Astrocyte (in vitro differentiated cells and primary cell): Measurements from ENCODE around the gene ARL13B. TPM values are rescaled to one million over a fixed set of nuclear protein-coding genes. Genes with fewer than 3 reads are reported as not detected.

Source experiments
- DNase-seq: peaks from one replicate; pipeline ENCODE4 v3.0.0-alpha.2; 2010; ENCODE audit warnings: low read depth
- FAIRE-seq: peaks from 2 replicates; lab custom pipeline; 2011; peaks lifted over from hg19 to GRCh38; lab: Jason Lieb, UNC
- H2AFZ ChIP-seq: 2 replicates; pipeline ENCODE4 v1.6.0; 2012; ENCODE audit warnings: low read depth, low read length, inconsistent platforms
- H3K27ac ChIP-seq: 2 replicates; pipeline ENCODE4 v1.5.1; 2011; ENCODE audit warnings: low read depth, low read length, inconsistent platforms
- H3K27me3 ChIP-seq: 2 replicates; pipeline ENCODE4 v1.6.0; 2011; ENCODE audit warnings: low read length, inconsistent platforms; ENCODE audit not compliant: insufficient read depth
- H3K36me3 ChIP-seq: 2 replicates; pipeline ENCODE4 v1.5.1; 2011; ENCODE audit warnings: low read length, inconsistent platforms; ENCODE audit not compliant: insufficient read depth
- H3K4me1 ChIP-seq: 2 replicates; pipeline ENCODE4 v1.5.1; 2011; ENCODE audit warnings: low read length, inconsistent platforms; ENCODE audit not compliant: insufficient read depth
- H3K4me2 ChIP-seq: 2 replicates; pipeline ENCODE4 v1.6.0; 2012; ENCODE audit warnings: low read length, inconsistent platforms
- H3K4me3 ChIP-seq: 2 replicates; pipeline ENCODE4 v1.5.1; 2011; ENCODE audit warnings: low read depth, mild to moderate bottlenecking, low read length, inconsistent platforms; ENCODE audit not compliant: insufficient read depth
- H3K79me2 ChIP-seq: 2 replicates; pipeline ENCODE4 v1.6.0; 2012; ENCODE audit warnings: mild to moderate bottlenecking, low read length, inconsistent platforms; ENCODE audit not compliant: insufficient read depth
- H3K9ac ChIP-seq: 2 replicates; pipeline ENCODE4 v1.6.0; 2012; ENCODE audit warnings: mild to moderate bottlenecking, low read length, inconsistent platforms
- H3K9me3 ChIP-seq: 2 replicates; pipeline ENCODE4 v1.5.1; 2012; ENCODE audit warnings: low read depth, mild to moderate bottlenecking, low read length, inconsistent platforms; ENCODE audit not compliant: insufficient read depth
- H4K20me1 ChIP-seq: 2 replicates; pipeline ENCODE4 v1.6.0; 2012; ENCODE audit warnings: low read length, inconsistent platforms; ENCODE audit not compliant: insufficient read depth
- H3K27ac Mint-ChIP-seq: one replicate; pipeline ENCODE4 v1.8.0; 2021; ENCODE audit warnings: mild to moderate bottlenecking, mixed read lengths; ENCODE audit not compliant: unreplicated experiment
- H3K27me3 Mint-ChIP-seq: one replicate; pipeline ENCODE4 v1.8.0; 2021; ENCODE audit warnings: low read depth, mixed read lengths; ENCODE audit not compliant: unreplicated experiment
- H3K36me3 Mint-ChIP-seq: one replicate; pipeline ENCODE4 v1.8.0; 2021; ENCODE audit warnings: low read depth, mixed read lengths; ENCODE audit not compliant: unreplicated experiment
- H3K4me1 Mint-ChIP-seq: one replicate; pipeline ENCODE4 v1.8.0; 2021; ENCODE audit warnings: low read depth, mixed read lengths; ENCODE audit not compliant: unreplicated experiment
- H3K4me3 Mint-ChIP-seq: one replicate; pipeline ENCODE4 v1.8.0; 2021; ENCODE audit warnings: mild to moderate bottlenecking, moderate library complexity, mixed read lengths; ENCODE audit not compliant: unreplicated experiment
- H3K9me3 Mint-ChIP-seq: one replicate; pipeline ENCODE4 v1.8.0; 2021; ENCODE audit warnings: mild to moderate bottlenecking, mixed read lengths; ENCODE audit not compliant: unreplicated experiment
- EZH2 ChIP-seq: IDR thresholded peaks from 2 replicates; pipeline ENCODE4 v1.6.1; 2012; ENCODE audit warnings: mild to moderate bottlenecking, low read length, inconsistent platforms; ENCODE audit not compliant: insufficient read depth
- total RNA-seq: library from RNA; stranded (reverse); gene quantifications from 2 replicates; pipeline ENCODE4 v1.2.1, GENCODE V29; 2021
- TF ChIP-seq, protein P1 (sequence below): IDR thresholded peaks from 2 replicates; pipeline ENCODE4 v1.5.1; 2011; ENCODE audit warnings: low read depth, mild to moderate bottlenecking, inconsistent platforms, low read length, moderate library complexity; ENCODE audit not compliant: insufficient read depth

Gene ARL13B
- total RNA-seq, 1 donor from 2014 or later: 9.8 TPM

GRCh38 chr3:94001827-94002495 is 22.0 kb downstream of the ARL13B start:
- Mint-ChIP-seq H3K4me3 (no peak overlapping the region), H3K36me3 (no peaks in the 10 kb centered on the region), H3K4me1 (no peaks in the 10 kb centered on the region), H3K27me3 (no peaks in the 10 kb centered on the region), H3K9me3 (no peaks in the 10 kb centered on the region), H3K27ac (no peak overlapping the region)
- Histone ChIP-seq H3K4me3 (no peak overlapping the region), H3K9ac (no peak overlapping the region), H3K4me1 (peaks cover 4% of the 10 kb centered on the region), H3K36me3 (no peaks in the 10 kb centered on the region), H3K27me3 (no peaks in the 10 kb centered on the region), H3K79me2 (no peaks in the 10 kb centered on the region), H4K20me1 (no peaks in the 10 kb centered on the region), H3K27ac (no peak overlapping the region), H2AFZ (no peak overlapping the region), H3K4me2 (no peak overlapping the region), H3K9me3 (no peaks in the 10 kb centered on the region)
- TF ChIP-seq, protein P1, sequence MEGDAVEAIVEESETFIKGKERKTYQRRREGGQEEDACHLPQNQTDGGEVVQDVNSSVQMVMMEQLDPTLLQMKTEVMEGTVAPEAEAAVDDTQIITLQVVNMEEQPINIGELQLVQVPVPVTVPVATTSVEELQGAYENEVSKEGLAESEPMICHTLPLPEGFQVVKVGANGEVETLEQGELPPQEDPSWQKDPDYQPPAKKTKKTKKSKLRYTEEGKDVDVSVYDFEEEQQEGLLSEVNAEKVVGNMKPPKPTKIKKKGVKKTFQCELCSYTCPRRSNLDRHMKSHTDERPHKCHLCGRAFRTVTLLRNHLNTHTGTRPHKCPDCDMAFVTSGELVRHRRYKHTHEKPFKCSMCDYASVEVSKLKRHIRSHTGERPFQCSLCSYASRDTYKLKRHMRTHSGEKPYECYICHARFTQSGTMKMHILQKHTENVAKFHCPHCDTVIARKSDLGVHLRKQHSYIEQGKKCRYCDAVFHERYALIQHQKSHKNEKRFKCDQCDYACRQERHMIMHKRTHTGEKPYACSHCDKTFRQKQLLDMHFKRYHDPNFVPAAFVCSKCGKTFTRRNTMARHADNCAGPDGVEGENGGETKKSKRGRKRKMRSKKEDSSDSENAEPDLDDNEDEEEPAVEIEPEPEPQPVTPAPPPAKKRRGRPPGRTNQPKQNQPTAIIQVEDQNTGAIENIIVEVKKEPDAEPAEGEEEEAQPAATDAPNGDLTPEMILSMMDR: no peak
- no peak for TF ChIP-seq EZH2
- no peak for DNase-seq
- FAIRE-seq: no peak

DNA sequence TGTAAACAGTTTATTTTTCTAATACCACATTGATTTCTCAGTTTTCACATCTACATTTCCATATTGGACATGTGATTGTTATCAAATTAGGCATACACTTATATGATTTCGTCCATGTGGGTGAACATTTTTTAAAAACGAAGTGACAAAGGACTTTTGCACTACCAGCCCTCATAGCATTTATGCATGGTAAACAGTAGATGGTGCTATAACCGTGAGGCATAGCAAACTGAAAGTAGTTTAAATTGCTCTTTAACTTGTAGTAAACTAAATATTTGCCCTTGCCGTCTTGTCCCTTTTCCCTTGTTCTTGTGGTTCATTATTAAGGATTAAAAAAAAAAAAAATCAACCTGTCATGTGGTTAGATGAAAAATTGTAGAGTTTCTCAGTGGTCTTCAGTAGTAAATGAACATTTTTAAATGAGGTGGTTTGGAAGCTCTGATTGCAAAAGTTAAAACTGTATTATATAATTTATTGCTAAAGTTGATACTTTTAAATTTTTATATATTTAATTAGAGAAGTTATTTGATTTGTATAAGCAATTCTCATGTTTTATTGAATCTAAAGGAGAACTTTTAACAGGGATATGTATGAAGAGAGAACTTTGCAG is 24.5 kb downstream of the ARL13B start:
- no peak overlapping the region for H3K4me3 Mint-ChIP-seq
- peak overlapping the region; percentile 19 for H2AFZ ChIP-seq
- H3K36me3 ChIP-seq: no peaks in the 10 kb centered on the region
- H3K36me3 Mint-ChIP-seq: no peaks in the 10 kb centered on the region
- H3K4me3 ChIP-seq: peak overlapping the region; percentile 51
- peak overlapping the region; percentile 56 for H3K27ac ChIP-seq
- TF ChIP-seq EZH2: no peak
- TF ChIP-seq, protein P1: peak; percentile 94
- no peaks in the 10 kb centered on the region for H4K20me1 ChIP-seq
- H3K4me1 ChIP-seq: peaks cover 4% of the 10 kb centered on the region
- H3K9me3 ChIP-seq: no peaks in the 10 kb centered on the region
- H3K27ac Mint-ChIP-seq: peak overlapping the region; percentile 70
- peak; percentile 72 for DNase-seq
- no peaks in the 10 kb centered on the region for H3K27me3 Mint-ChIP-seq
- no peaks in the 10 kb centered on the region for H3K79me2 ChIP-seq
- H3K9ac ChIP-seq: peak overlapping the region; percentile 72
- peak; percentile 64 for FAIRE-seq
- no peaks in the 10 kb centered on the region for H3K9me3 Mint-ChIP-seq
- no peaks in the 10 kb centered on the region for H3K27me3 ChIP-seq
- no peaks in the 10 kb centered on the region for H3K4me1 Mint-ChIP-seq
- peak overlapping the region; percentile 78 for H3K4me2 ChIP-seq

GRCh38 chr3:94008253-94008652 is 28.3 kb downstream of the ARL13B start:
- Histone ChIP-seq H4K20me1 (no peaks in the 10 kb centered on the region), H3K9me3 (no peaks in the 10 kb centered on the region), H3K36me3 (no peaks in the 10 kb centered on the region), H3K79me2 (no peaks in the 10 kb centered on the region), H3K4me3 (no peak overlapping the region), H3K27ac (no peak overlapping the region), H2AFZ (no peak overlapping the region), H3K4me2 (no peak overlapping the region), H3K4me1 (peaks cover 4% of the 10 kb centered on the region), H3K27me3 (no peaks in the 10 kb centered on the region), H3K9ac (no peak overlapping the region)
- no peak overlapping the region for H3K27ac Mint-ChIP-seq
- H3K4me1 Mint-ChIP-seq: peaks cover 10% of the 10 kb centered on the region
- DNase-seq: no peak
- TF ChIP-seq, protein P1: no peak
- no peaks in the 10 kb centered on the region for H3K36me3 Mint-ChIP-seq
- no peak for FAIRE-seq
- no peaks in the 10 kb centered on the region for H3K9me3 Mint-ChIP-seq
- H3K4me3 Mint-ChIP-seq: no peak overlapping the region
- no peaks in the 10 kb centered on the region for H3K27me3 Mint-ChIP-seq
